MCF 10A (cell line): ENCODE measurements around the gene NFX1. TPM values are rescaled to one million over a fixed set of nuclear protein-coding genes. Genes with fewer than 3 reads are reported as not detected.
A peak's percentile ranks its signal among the peaks of the same experiment; 100 is the strongest.

Source experiments
- Bru-seq: library from RNA; stranded (reverse); fragments of 400-500 nt; gene quantifications from one replicate; lab custom pipeline; 2021; lab: Mats Ljungman, UMichigan
- BruChase-seq, 2 experiments: library from RNA; stranded (reverse); fragments of 400-500 nt; gene quantifications; one replicate each; lab custom pipeline; 2021; lab: Mats Ljungman, UMichigan
- BruUV-seq: library from RNA; stranded (reverse); fragments of 400-500 nt; replicated peaks from 2 replicates; lab custom pipeline; 2021; lab: Mats Ljungman, UMichigan
- CTCF ChIA-PET: fragments of 300-600 bp; sonication (Branson Sonifier 250); formaldehyde crosslinking; extraction: SDS; loops from one replicate; lab custom pipeline; 2021; ENCODE audit warnings: antibody characterized with exemption, inconsistent platforms; lab: Yijun Ruan, JAX
- POLR2A ChIA-PET: fragments of 300-600, 350-650 bp; sonication (Branson Sonifier 250); formaldehyde crosslinking; extraction: SDS; loops from one replicate; lab custom pipeline; 2020; ENCODE audit warnings: antibody characterized with exemption, inconsistent platforms; lab: Yijun Ruan, JAX
- DNase-seq: peaks from one replicate; pipeline ENCODE4 v3.0.0-alpha.2; 2018; ENCODE audit not compliant: unreplicated experiment
- H3K27ac Mint-ChIP-seq: one replicate; pipeline ENCODE4 v1.8.0; 2022; ENCODE audit warnings: mild to moderate bottlenecking, low read depth, mixed read lengths; ENCODE audit not compliant: unreplicated experiment
- H3K27me3 Mint-ChIP-seq: one replicate; pipeline ENCODE4 v1.8.0; 2022; ENCODE audit warnings: mixed read lengths; ENCODE audit not compliant: insufficient read depth, unreplicated experiment
- H3K36me3 Mint-ChIP-seq: one replicate; pipeline ENCODE4 v1.8.0; 2022; ENCODE audit warnings: mild to moderate bottlenecking, moderate library complexity, mixed read lengths; ENCODE audit not compliant: insufficient read depth, unreplicated experiment
- H3K4me1 Mint-ChIP-seq: one replicate; pipeline ENCODE4 v1.8.0; 2022; ENCODE audit warnings: mixed read lengths; ENCODE audit not compliant: insufficient read depth, unreplicated experiment
- H3K4me3 Mint-ChIP-seq: one replicate; pipeline ENCODE4 v1.8.0; 2022; ENCODE audit warnings: mild to moderate bottlenecking, moderate library complexity, mixed read lengths; ENCODE audit not compliant: unreplicated experiment
- H3K9me3 Mint-ChIP-seq: one replicate; pipeline ENCODE4 v1.8.0; 2022; ENCODE audit warnings: mixed read lengths; ENCODE audit not compliant: unreplicated experiment
- CTCF ChIP-seq: fragments of 200-600 bp; IDR thresholded peaks from one replicate; pipeline ENCODE4 v1.8.0; 2022; ENCODE audit warnings: antibody characterized with exemption, mild to moderate bottlenecking; ENCODE audit not compliant: unreplicated experiment
- intact Hi-C: fragments of 100-400 bp; cut with micrococcal nuclease; formaldehyde crosslinking; loops from 2 replicates; pipeline ENCODE4 v1.14.1; 2022
- long read RNA-seq: library from polyadenylated mRNA; stranded (forward); transcript quantifications from one replicate; pipeline ENCODE4 v2.0.0, GENCODE V29; 2022
- total RNA-seq: library from RNA; stranded (reverse); gene quantifications from 2 replicates; pipeline ENCODE4 v1.2.3, GENCODE V29; 2022

The NFX1 gene
- total RNA-seq (66.7 and 78.5 TPM in 2 replicates), Bru-seq, nascent RNA (percentile 92 among the genes with signal in this experiment), BruChase-seq, experiment 1, labeled RNA remaining after a 6-hour chase (percentile 89 among the genes with signal in this experiment), BruChase-seq, experiment 2, labeled RNA remaining after a 2-hour chase (percentile 91 among the genes with signal in this experiment)
- long read RNA-seq, full-length matches to known transcripts: 51 of 243 reads
- long read RNA-seq, partial matches to known transcripts: 129 of 243 reads
- long read RNA-seq, other reads (novel, unspliced or antisense): 63 of 243 reads

- ChIA-PET POLR2A (interaction anchor here (0.6 to 2.9 kb wide), 45 partner anchors 9 to 965 kb away, joined by 3 to 63 read pairs (median 4); partner anchors contain the start of genes AQP3, B4GALT1, BAG1 and CHMP5), CTCF (interaction anchor here (0.6 to 2.6 kb wide), 5 partner anchors 57 to 333 kb away, joined by 3 to 10 read pairs (median 3); no protein-coding TSS in a partner anchor)
- Mint-ChIP-seq H3K27me3 (no peaks in the 10 kb centered on the region), H3K36me3 (peaks cover 32% of the 10 kb centered on the region), H3K9me3 (no peaks in the 10 kb centered on the region), H3K4me3 (peak within 1 kb of the TSS; percentile 100), H3K4me1 (peaks cover 26% of the 10 kb centered on the region), H3K27ac (peak within 1 kb of the TSS; percentile 100)
- TF ChIP-seq CTCF: no peak
- peak; percentile 98 for DNase-seq
- BruUV-seq: TSS peak; percentile 86
- intact Hi-C loops: loop anchor here (1.0 to 2.0 kb wide), 3 partner anchors 26 to 39 kb away; partner anchors contain the start of genes BAG1 and CHMP5
Measured at GRCh38 chr9:33290247-33291030, at the start of gene NFX1. Gene NFX1, plus strand, starts transcription at chr9:33290516. Its CDS starts 57 bp downstream, at chr9:33290573.

DNA sequence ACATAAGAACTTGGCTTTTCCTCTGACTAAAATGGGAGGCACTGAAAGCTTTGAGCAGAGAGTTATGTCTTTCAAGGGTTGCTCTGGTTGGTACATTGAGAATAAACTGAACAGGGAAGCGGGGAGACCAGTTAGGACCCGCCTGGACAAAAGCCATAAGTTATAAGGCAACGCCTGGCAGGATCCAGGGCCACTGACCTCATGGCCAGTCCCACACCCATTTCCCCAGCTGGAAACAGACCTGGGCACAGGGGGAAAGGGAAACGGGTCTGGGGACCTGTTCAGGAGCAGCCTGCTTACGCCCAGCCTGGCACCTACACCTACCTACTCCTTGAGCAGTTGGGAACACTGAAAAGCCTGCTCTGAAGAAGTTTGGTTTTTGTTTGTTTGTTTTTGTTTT is 49.0 kb upstream of the NFX1 start:
- peaks cover 6% of the 10 kb centered on the region for H3K36me3 Mint-ChIP-seq

GRCh38 chr9:33242609-33243134 is 47.6 kb upstream of the NFX1 start:
- Mint-ChIP-seq H3K36me3 (peaks cover 13% of the 10 kb centered on the region), H3K4me1 (peaks cover 6% of the 10 kb centered on the region), H3K27me3 (no peaks in the 10 kb centered on the region), H3K9me3 (no peaks in the 10 kb centered on the region), H3K27ac (no peak overlapping the region), H3K4me3 (no peak overlapping the region)
- ChIA-PET POLR2A (interaction anchor here (0.9 to 13.4 kb wide), 4 partner anchors 9 to 231 kb away, joined by 3 to 259 read pairs (median 24); partner anchors contain the start of gene NOL6), CTCF (interaction anchor here (1.0 to 1.6 kb wide), 3 partner anchors 10 to 44 kb away, joined by 3 to 7 read pairs (median 4); no protein-coding TSS in a partner anchor)
- intact Hi-C loops: no loop called here
- TF ChIP-seq CTCF: no peak
- BruUV-seq: no TSS peak
- no peak for DNase-seq

More for the DNA sequence above, 49.0 kb upstream of the NFX1 start:
- Mint-ChIP-seq H3K27ac (no peak overlapping the region), H3K9me3 (no peaks in the 10 kb centered on the region), H3K4me3 (no peak overlapping the region), H3K27me3 (no peaks in the 10 kb centered on the region), H3K4me1 (peaks cover 11% of the 10 kb centered on the region)
- ChIA-PET CTCF (interaction anchor here (1.2 to 1.4 kb wide), 2 partner anchors 9 to 13 kb away, joined by 3 to 4 read pairs; no protein-coding TSS in a partner anchor), POLR2A (interaction anchor here (1.6 to 13.4 kb wide), 3 partner anchors 10 to 20 kb away, joined by 6 to 259 read pairs (median 9); no protein-coding TSS in a partner anchor)
- no peak for TF ChIP-seq CTCF
- BruUV-seq: no TSS peak
- intact Hi-C loops: no loop called here
- DNase-seq: no peak
